ENCODE measurements around the gene PLEKHA7.

GRCh38 chr11:16793009-16793408 is 221.2 kb downstream of the PLEKHA7 start:
- TF ChIP-seq SRF (IDR thresholded peaks at IDR 0.05; ENCODE audit: low read depth) (no peak), POLR2AphosphoS5 (IDR thresholded peaks at IDR 0.05; ENCODE audit: low read depth, low read length) (no peak), YY1 (IDR thresholded peaks at IDR 0.05; ENCODE audit: extremely low read depth, insufficient replicate concordance, low read depth, low read length) (no peak), RAD21 (IDR thresholded peaks at IDR 0.05; ENCODE audit: low read depth) (no peak), CEBPB (IDR thresholded peaks at IDR 0.05; ENCODE audit: low read depth) (no peak), POLR2A (IDR thresholded peaks at IDR 0.05; ENCODE audit: borderline replicate concordance, extremely low read depth, insufficient read depth, insufficient read length) (no peak), EZH2 (IDR thresholded peaks at IDR 0.05) (no peak), EGR1 (IDR thresholded peaks at IDR 0.05; ENCODE audit: low read depth) (no peak), ZNF274 (IDR thresholded peaks at IDR 0.05; ENCODE audit: low read depth, low read length) (no peak), REST (IDR thresholded peaks at IDR 0.05; ENCODE audit: low read depth) (no peak), JUND (IDR thresholded peaks at IDR 0.05) (no peak), ELF1 (IDR thresholded peaks at IDR 0.05; ENCODE audit: borderline replicate concordance, low read depth) (no peak)
- TF ChIP-seq, protein P1, sequence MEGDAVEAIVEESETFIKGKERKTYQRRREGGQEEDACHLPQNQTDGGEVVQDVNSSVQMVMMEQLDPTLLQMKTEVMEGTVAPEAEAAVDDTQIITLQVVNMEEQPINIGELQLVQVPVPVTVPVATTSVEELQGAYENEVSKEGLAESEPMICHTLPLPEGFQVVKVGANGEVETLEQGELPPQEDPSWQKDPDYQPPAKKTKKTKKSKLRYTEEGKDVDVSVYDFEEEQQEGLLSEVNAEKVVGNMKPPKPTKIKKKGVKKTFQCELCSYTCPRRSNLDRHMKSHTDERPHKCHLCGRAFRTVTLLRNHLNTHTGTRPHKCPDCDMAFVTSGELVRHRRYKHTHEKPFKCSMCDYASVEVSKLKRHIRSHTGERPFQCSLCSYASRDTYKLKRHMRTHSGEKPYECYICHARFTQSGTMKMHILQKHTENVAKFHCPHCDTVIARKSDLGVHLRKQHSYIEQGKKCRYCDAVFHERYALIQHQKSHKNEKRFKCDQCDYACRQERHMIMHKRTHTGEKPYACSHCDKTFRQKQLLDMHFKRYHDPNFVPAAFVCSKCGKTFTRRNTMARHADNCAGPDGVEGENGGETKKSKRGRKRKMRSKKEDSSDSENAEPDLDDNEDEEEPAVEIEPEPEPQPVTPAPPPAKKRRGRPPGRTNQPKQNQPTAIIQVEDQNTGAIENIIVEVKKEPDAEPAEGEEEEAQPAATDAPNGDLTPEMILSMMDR (IDR thresholded peaks at IDR 0.05 in 2 of 3, conservative IDR thresholded peaks at IDR 0.05 in 1 of 3; ENCODE audit: borderline replicate concordance in 1 of 3, insufficient read depth in 1 of 3, low read depth in 2 of 3, low read length in 2 of 3), result no peak
